Measurements from ENCODE around the gene RPS6KB2. TPM values are rescaled to one million over a fixed set of nuclear protein-coding genes. Genes with fewer than 3 reads are reported as not detected.
A peak's percentile ranks its signal among the peaks of the same experiment; 100 is the strongest.

Gene RPS6KB2
- total and polyA plus RNA-seq, 2 donors (not counting 1 experiment from before 2014, with no cell fraction given) = 81.8 to 131 TPM

GRCh38 chr11:67381244-67381972, 46.9 kb upstream of the RPS6KB2 start:
- H3K36me3 ChIP-seq (replicated peaks in 1 of 2; ENCODE audit: control extremely low read depth in 1 of 2, control insufficient read depth in 1 of 2, extremely low read depth in 1 of 2, insufficient read depth in 2 of 2, low read length in 1 of 2) = no peaks in the 10 kb centered on the region
- H3K4me3 ChIP-seq (ENCODE audit: control extremely low read depth in 1 of 5, extremely low read depth in 1 of 5, insufficient read depth in 1 of 5, low read depth in 2 of 5, low read length in 4 of 5) = peak overlapping the region in 4 of 5 experiments; percentile 3 to 51 (median 17)
- peaks cover 11% of the 10 kb centered on the region for H3K79me2 ChIP-seq (ENCODE audit: control insufficient read depth, insufficient read depth, low read length)
- no peaks in the 10 kb centered on the region for H3K27me3 ChIP-seq (replicated peaks in 1 of 4; ENCODE audit: control extremely low read depth in 1 of 4, control insufficient read depth in 3 of 4, insufficient read depth in 4 of 4, low read length in 3 of 4)
- H3K4me2 ChIP-seq (replicated peaks; ENCODE audit: low read depth, low read length, poor library complexity, severe bottlenecking) = peak overlapping the region; percentile 74
- ChIA-PET POLR2A (interaction anchor here (0.6 to 5.8 kb wide), 18 partner anchors 11 to 703 kb away, joined by 3 to 153 read pairs (median 4); partner anchors contain the start of genes CLCF1, POLD4, PPP1CA and PTPRCAP), CTCF (interaction anchor here (0.6 to 42.2 kb wide), 22 partner anchors 9 to 328 kb away, joined by 3 to 2379 read pairs (median 8); partner anchors contain the start of genes ANKRD13D, CLCF1, PITPNM1 and POLD4)
- H3K9me3 ChIP-seq (ENCODE audit: control extremely low read depth in 1 of 3, control insufficient read depth in 2 of 3, insufficient read depth in 1 of 3, low read length in 2 of 3) = no peaks in the 10 kb centered on the region
- peak; percentile 78 for DNase-seq
- peak overlapping the region; percentile 78 for H2AFZ ChIP-seq (ENCODE audit: insufficient read depth, low read depth, low read length, poor library complexity, severe bottlenecking)
- Mint-ChIP-seq H3K9me3 (ENCODE audit: insufficient read depth) (no peaks in the 10 kb centered on the region), H3K27me3 (no peaks in the 10 kb centered on the region), H3K4me1 (peaks cover 26% of the 10 kb centered on the region), H3K4me3 (peak overlapping the region; percentile 53), H3K27ac (peak overlapping the region; percentile 93)
- peaks cover 22 to 28% of the 10 kb centered on the region in 2 donors for H3K4me1 ChIP-seq (ENCODE audit: control insufficient read depth in 2 of 2, insufficient read depth in 2 of 2, low read length in 2 of 2)
- peak overlapping the region; percentile 70 to 88 for H3K27ac ChIP-seq (ENCODE audit: low read length in 2 of 2)
- intact Hi-C loops (cut with micrococcal nuclease) = loop anchor here (1.0 to 5.0 kb wide), 3 partner anchors 8 to 139 kb away; partner anchors contain the start of genes ANKRD13D and CLCF1
- peak; percentile 72 for ATAC-seq (ENCODE audit: low read depth)
- WGBS (ENCODE audit: insufficient coverage) = 41% methylated on average over 11 of the region's 13 CpGs
- no peaks in the 10 kb centered on the region for H4K20me1 ChIP-seq (ENCODE audit: control insufficient read depth, insufficient read depth, low read length, poor library complexity, severe bottlenecking)
- H3K9ac ChIP-seq (ENCODE audit: low read length) = peak overlapping the region; percentile 50
- TF ChIP-seq, protein P1, sequence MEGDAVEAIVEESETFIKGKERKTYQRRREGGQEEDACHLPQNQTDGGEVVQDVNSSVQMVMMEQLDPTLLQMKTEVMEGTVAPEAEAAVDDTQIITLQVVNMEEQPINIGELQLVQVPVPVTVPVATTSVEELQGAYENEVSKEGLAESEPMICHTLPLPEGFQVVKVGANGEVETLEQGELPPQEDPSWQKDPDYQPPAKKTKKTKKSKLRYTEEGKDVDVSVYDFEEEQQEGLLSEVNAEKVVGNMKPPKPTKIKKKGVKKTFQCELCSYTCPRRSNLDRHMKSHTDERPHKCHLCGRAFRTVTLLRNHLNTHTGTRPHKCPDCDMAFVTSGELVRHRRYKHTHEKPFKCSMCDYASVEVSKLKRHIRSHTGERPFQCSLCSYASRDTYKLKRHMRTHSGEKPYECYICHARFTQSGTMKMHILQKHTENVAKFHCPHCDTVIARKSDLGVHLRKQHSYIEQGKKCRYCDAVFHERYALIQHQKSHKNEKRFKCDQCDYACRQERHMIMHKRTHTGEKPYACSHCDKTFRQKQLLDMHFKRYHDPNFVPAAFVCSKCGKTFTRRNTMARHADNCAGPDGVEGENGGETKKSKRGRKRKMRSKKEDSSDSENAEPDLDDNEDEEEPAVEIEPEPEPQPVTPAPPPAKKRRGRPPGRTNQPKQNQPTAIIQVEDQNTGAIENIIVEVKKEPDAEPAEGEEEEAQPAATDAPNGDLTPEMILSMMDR (IDR thresholded peaks at IDR 0.05) = peak; percentile 33
- TF ChIP-seq EZH2 (IDR thresholded peaks at IDR 0.05; ENCODE audit: borderline replicate concordance, insufficient read depth, low read depth, low read length, poor library complexity, severe bottlenecking) = no peak
